Naive thymus-derived CD8-positive, alpha-beta T cell (primary cell): ENCODE measurements around the gene UBE2B. TPM values are rescaled to one million over a fixed set of nuclear protein-coding genes. Genes with fewer than 3 reads are reported as not detected.

Source experiments
- ATAC-seq, 2 donors: fragments of 150-1000 bp; cut with Tn5 transposase in 1 of 2; sonication (Bioruptor Pico), chemical (Tn5 transposase) in 1 of 2; 1 replicate in 1 of 2; 2 replicates in 1 of 2; pipeline ENCODE4 v1.10.0; 2021; ENCODE audit warnings: mild to moderate bottlenecking in 2 of 2, moderate library complexity in 2 of 2
- POLR2A ChIA-PET: fragments of 350-600 bp; sonication (Branson Sonifier 250); formaldehyde crosslinking; loops from one replicate; lab custom pipeline; 2021; ENCODE audit warnings: antibody characterized with exemption; lab: Charles Lee
- DNase-seq, 10 donors: peaks; one replicate each; pipeline versions ENCODE4 v3.0.0 to v3.0.0-alpha.2; 2020 to 2022
- H3K27ac Mint-ChIP-seq, 10 donors: one replicate each; pipeline ENCODE4 v1.8.0; 2020 to 2022; ENCODE audit warnings: mild to moderate bottlenecking in 10 of 10, mixed read lengths in 10 of 10, moderate library complexity in 4 of 10, inconsistent platforms in 1 of 10
- H3K27me3 Mint-ChIP-seq, 5 donors: one replicate each; pipeline ENCODE4 v1.8.0; 2021 to 2022; ENCODE audit warnings: mixed read lengths in 5 of 5
- H3K36me3 Mint-ChIP-seq, 3 donors: one replicate each; pipeline ENCODE4 v1.8.0; 2020 to 2022; ENCODE audit warnings: mixed read lengths in 3 of 3, mild to moderate bottlenecking in 2 of 3, inconsistent platforms in 1 of 3
- H3K4me1 Mint-ChIP-seq, 4 donors: one replicate each; pipeline ENCODE4 v1.8.0; 2021 to 2022; ENCODE audit warnings: mixed read lengths in 4 of 4
- H3K4me3 Mint-ChIP-seq, 10 donors: one replicate each; pipeline ENCODE4 v1.8.0; 2020 to 2022; ENCODE audit warnings: mild to moderate bottlenecking in 10 of 10, mixed read lengths in 10 of 10, moderate library complexity in 6 of 10, inconsistent platforms in 1 of 10
- H3K9me3 Mint-ChIP-seq, 9 donors: one replicate each; pipeline ENCODE4 v1.8.0; 2020 to 2022; ENCODE audit warnings: mixed read lengths in 9 of 9, mild to moderate bottlenecking in 3 of 9, inconsistent platforms in 1 of 9, moderate library complexity in 1 of 9
- polyA plus RNA-seq, 3 donors: library from polyadenylated mRNA; unstranded; fragments of 300-500 nt; fragmentation: Illumina TruSeq; gene quantifications; one replicate each; pipeline ENCODE4 v1.2.3, GENCODE V29; 2021
- total RNA-seq, 8 experiments: library from RNA in 2 of 8; stranded (reverse) in 2 of 8; gene quantifications; one replicate each; pipeline ENCODE4 v1.2.3 and lab custom pipeline; 2021 to 2026

Gene UBE2B
- total and polyA plus RNA-seq, 5 experiments from 2014 or later = 55.2 to 161 (median 80.3) TPM

- no peaks in the 10 kb centered on the region for H3K9me3 Mint-ChIP-seq
Measured at GRCh38 chr5:134439210-134439654, 67.9 kb downstream of the UBE2B start.

GRCh38 chr5:134440201-134440755 lies 68.9 kb downstream of the UBE2B start:
- peaks cover 0 to 5% (median 0%) of the 10 kb centered on the region in 5 donors for H3K27me3 Mint-ChIP-seq
- DNase-seq (no peak), ATAC-seq (no peak)
- H3K9me3 Mint-ChIP-seq = no peaks in the 10 kb centered on the region
- no peaks in the 10 kb centered on the region for H3K36me3 Mint-ChIP-seq
- H3K27ac Mint-ChIP-seq = no peak overlapping the region
- POLR2A ChIA-PET = no interaction called here
- no peak overlapping the region for H3K4me3 Mint-ChIP-seq
- peaks cover 8 to 24% (median 13%) of the 10 kb centered on the region in 4 donors for H3K4me1 Mint-ChIP-seq

More at GRCh38 chr5:134439210-134439654, 67.9 kb downstream of the UBE2B start:
- ATAC-seq (no peak), DNase-seq (no peak)
- no peaks in the 10 kb centered on the region for H3K36me3 Mint-ChIP-seq
- H3K4me1 Mint-ChIP-seq = peaks cover 8 to 20% (median 13%) of the 10 kb centered on the region in 4 donors
- no peak overlapping the region for H3K4me3 Mint-ChIP-seq
- H3K27me3 Mint-ChIP-seq = peaks cover 0 to 5% (median 0%) of the 10 kb centered on the region in 5 donors
- POLR2A ChIA-PET = interaction anchor here (0.9 kb wide), 1 partner anchor 28 kb away, joined by 3 read pairs; the partner anchor contains the start of gene CDKN2AIPNL
- H3K27ac Mint-ChIP-seq = peak overlapping the region in 4 of 10 donors; percentile 12 to 74 (median 39)

Other genes starting within 250 kb of the UBE2B start
- gene SKP1, start 194.6 kb upstream of the UBE2B start, total RNA-seq = 100 to 1,000 TPM; 250 to 262 TPM
- 1,000 to 10,000 TPM; 1,138 to 1,312 (median 1,209) TPM for gene SKP1, start 194.6 kb upstream of the UBE2B start, polyA plus RNA-seq
- gene PPP2CA, start 145.5 kb upstream of the UBE2B start, total RNA-seq = 100 to 1,000 TPM; 100 to 107 TPM
- 100 to 1,000 TPM; 185 to 192 (median 191) TPM for gene PPP2CA, start 145.5 kb upstream of the UBE2B start, polyA plus RNA-seq
- gene CDKL3, start 4.4 kb upstream of the UBE2B start, total RNA-seq = 1 to 10 TPM; 1.5 to 2.6 TPM
- gene CDKL3, start 4.4 kb upstream of the UBE2B start, polyA plus RNA-seq = 1 to 10 TPM in 2 of 3 donors, not detected in 1; 1.6 to 2.6 TPM
- 10 to 100 TPM; 18.3 to 19.8 TPM for gene CDKN2AIPNL, start 40.3 kb downstream of the UBE2B start, total RNA-seq
- 10 to 100 TPM; 28.0 to 34.2 (median 33.6) TPM for gene CDKN2AIPNL, start 40.3 kb downstream of the UBE2B start, polyA plus RNA-seq
- gene JADE2, start 154.1 kb downstream of the UBE2B start, total RNA-seq = 100 to 1,000 TPM; 262 TPM
- 10 to 100 TPM; 24.3 to 38.9 (median 24.9) TPM for gene JADE2, start 154.1 kb downstream of the UBE2B start, polyA plus RNA-seq